H9 (cell line): Measurements from ENCODE around the gene NCBP2L. TPM values are rescaled to one million over a fixed set of nuclear protein-coding genes. Genes with fewer than 3 reads are reported as not detected.

ENCODE experiments used
- DNase-seq: peaks from one replicate; pipeline ENCODE4 v3.0.0-alpha.2; 2017
- H2AFZ ChIP-seq: one replicate; pipeline ENCODE4 v1.6.1; 2013; ENCODE audit warnings: mild to moderate bottlenecking, low read length, control low read depth, moderate library complexity
- H2AK5ac ChIP-seq: 2 replicates; pipeline ENCODE4 v1.6.1; 2013; ENCODE audit warnings: low read length, control low read depth, mixed read lengths; ENCODE audit not compliant: insufficient read length
- H2BK120ac ChIP-seq: one replicate; pipeline ENCODE4 v1.6.1; 2013; ENCODE audit warnings: low read depth, mild to moderate bottlenecking, low read length, control low read depth, inconsistent platforms; ENCODE audit not compliant: poor library complexity, severe bottlenecking
- H2BK12ac ChIP-seq: 2 replicates; pipeline ENCODE4 v1.6.1; 2013; ENCODE audit warnings: low read length, control low read depth, mixed read lengths, low read depth; ENCODE audit not compliant: insufficient read length
- H2BK15ac ChIP-seq: 2 replicates; pipeline ENCODE4 v1.6.1; 2013; ENCODE audit warnings: low read depth, low read length, control low read depth
- H2BK20ac ChIP-seq: one replicate; pipeline ENCODE4 v1.6.1; 2013; ENCODE audit warnings: low read depth, mild to moderate bottlenecking, low read length, control low read depth, inconsistent platforms; ENCODE audit not compliant: poor library complexity, severe bottlenecking
- H2BK5ac ChIP-seq: 2 replicates; pipeline ENCODE4 v1.6.1; 2013; ENCODE audit warnings: low read length, control low read depth, mixed read lengths; ENCODE audit not compliant: insufficient read length
- H3K14ac ChIP-seq: 2 replicates; pipeline ENCODE4 v1.6.1; 2013; ENCODE audit warnings: low read length, control low read depth; ENCODE audit not compliant: insufficient read depth
- H3K18ac ChIP-seq: 2 replicates; pipeline ENCODE4 v1.6.1; 2013; ENCODE audit warnings: low read depth, mild to moderate bottlenecking, mixed read lengths, low read length, control low read depth; ENCODE audit not compliant: insufficient read length
- H3K23ac ChIP-seq: 2 replicates; pipeline ENCODE4 v1.6.1; 2013; ENCODE audit warnings: low read length, control low read depth, mixed read lengths, low read depth; ENCODE audit not compliant: insufficient read length
- H3K23me2 ChIP-seq: 2 replicates; pipeline ENCODE4 v1.6.1; 2013; ENCODE audit warnings: low read depth, mild to moderate bottlenecking, mixed read lengths, low read length, control low read depth; ENCODE audit not compliant: insufficient read length, poor library complexity, severe bottlenecking
- H3K27ac ChIP-seq: 2 replicates; pipeline ENCODE4 v1.5.1; 2013; ENCODE audit warnings: low read length, control low read depth, mixed read lengths, low read depth; ENCODE audit not compliant: insufficient read length
- H3K27me3 ChIP-seq: 2 replicates; pipeline ENCODE4 v1.6.1; 2013; ENCODE audit warnings: low read length, control low read depth, inconsistent platforms; ENCODE audit not compliant: insufficient read depth
- H3K4ac ChIP-seq: 2 replicates; pipeline ENCODE4 v1.6.1; 2013; ENCODE audit warnings: low read depth, mild to moderate bottlenecking, control low read depth, inconsistent platforms, low read length, moderate library complexity
- H3K4me1 ChIP-seq: 2 replicates; pipeline ENCODE4 v1.6.1; 2013; ENCODE audit warnings: low read length, control low read depth, inconsistent platforms; ENCODE audit not compliant: insufficient read depth
- H3K4me2 ChIP-seq: 2 replicates; pipeline ENCODE4 v1.6.1; 2013; ENCODE audit warnings: low read length, control low read depth, mixed read lengths; ENCODE audit not compliant: insufficient read length, insufficient read depth
- H3K56ac ChIP-seq: 2 replicates; pipeline ENCODE4 v1.6.1; 2013; ENCODE audit warnings: low read depth, mild to moderate bottlenecking, mixed read lengths, low read length, control low read depth; ENCODE audit not compliant: insufficient read length
- H3K79me1 ChIP-seq: 2 replicates; pipeline ENCODE4 v1.6.1; 2013; ENCODE audit warnings: low read depth, mild to moderate bottlenecking, moderate library complexity, low read length, control low read depth, inconsistent platforms; ENCODE audit not compliant: insufficient read depth, poor library complexity, severe bottlenecking
- H3K79me2 ChIP-seq: 2 replicates; pipeline ENCODE4 v1.6.1; 2013; ENCODE audit warnings: low read length, control low read depth, inconsistent platforms; ENCODE audit not compliant: insufficient read depth
- H3K9ac ChIP-seq: 2 replicates; pipeline ENCODE4 v1.6.1; 2013; ENCODE audit warnings: low read length, control low read depth, mixed read lengths; ENCODE audit not compliant: insufficient read length; ENCODE audit errors: extremely low read depth
- H3K9me3 ChIP-seq: one replicate; pipeline ENCODE4 v1.6.1; 2013; ENCODE audit warnings: low read depth, low read length, inconsistent platforms; ENCODE audit not compliant: control insufficient read depth
- H3T11ph ChIP-seq: one replicate; pipeline ENCODE4 v1.6.1; 2013; ENCODE audit warnings: mild to moderate bottlenecking, low read length, control low read depth, inconsistent platforms
- H4K20me1 ChIP-seq: one replicate; pipeline ENCODE4 v1.6.1; 2013; ENCODE audit not compliant: control insufficient read depth, insufficient read length, insufficient read depth
- H4K5ac ChIP-seq: 2 replicates; pipeline ENCODE4 v1.6.1; 2013; ENCODE audit warnings: low read depth, mild to moderate bottlenecking, mixed read lengths, low read length, control low read depth; ENCODE audit not compliant: insufficient read length
- H4K8ac ChIP-seq: replicated peaks from 2 replicates; pipeline ENCODE4 v1.6.1; 2013; ENCODE audit warnings: low read length, control low read depth, mixed read lengths, low read depth; ENCODE audit not compliant: insufficient read length
- H4K91ac ChIP-seq: 2 replicates; pipeline ENCODE4 v1.6.1; 2013; ENCODE audit warnings: low read depth, mild to moderate bottlenecking, moderate library complexity, mixed read lengths, low read length, control low read depth; ENCODE audit not compliant: insufficient read length
- H3K27ac Mint-ChIP-seq, 3 experiments: 2 replicates in 2 of 3; 3 replicates in 1 of 3; pipeline ENCODE4 v1.8.0; 2020 to 2021; ENCODE audit warnings: mixed read lengths in 3 of 3, mild to moderate bottlenecking in 1 of 3, moderate library complexity in 1 of 3
- H3K27me3 Mint-ChIP-seq: 2 replicates; pipeline ENCODE4 v1.8.0; 2021; ENCODE audit warnings: low read depth, mild to moderate bottlenecking, moderate library complexity, mixed read lengths
- H3K36me3 Mint-ChIP-seq, 3 experiments: 2 replicates in 2 of 3; 3 replicates in 1 of 3; pipeline ENCODE4 v1.8.0; 2020 to 2021; ENCODE audit warnings: low read depth in 3 of 3, mixed read lengths in 3 of 3; ENCODE audit not compliant: insufficient read depth in 1 of 3
- H3K4me1 Mint-ChIP-seq, 2 experiments: 2 replicates each; pipeline ENCODE4 v1.8.0; 2020; ENCODE audit warnings: mixed read lengths in 2 of 2
- H3K4me3 Mint-ChIP-seq, 2 experiments: 2 replicates in 1 of 2; 3 replicates in 1 of 2; pipeline ENCODE4 v1.8.0; 2020 to 2021; ENCODE audit warnings: mild to moderate bottlenecking in 2 of 2, mixed read lengths in 2 of 2, moderate library complexity in 1 of 2
- H3K9me3 Mint-ChIP-seq, 2 experiments: 2 replicates in 1 of 2; 3 replicates in 1 of 2; pipeline ENCODE4 v1.8.0; 2020; ENCODE audit warnings: mild to moderate bottlenecking in 2 of 2, mixed read lengths in 2 of 2, moderate library complexity in 1 of 2
- WGBS: extraction: QIAGEN DNeasy Blood & Tissue Kit; methylation state at CpG from one replicate; pipeline ENCODE4 v1.1.7; 2013; ENCODE audit warnings: missing lambda C conversion rate, low lambda C conversion rate, mixed read lengths; ENCODE audit not compliant: insufficient read length; ENCODE audit errors: extremely low coverage; 5-methylcytosine and 5-hydroxymethylcytosine counted together
- total RNA-seq: library from RNA; stranded (reverse); gene quantifications from 2 replicates; pipeline ENCODE4 v1.2.1, GENCODE V29; 2021
- TF ChIP-seq, protein P1 (sequence below): fragments of 200-600 bp; sonication (generic); conservative IDR thresholded peaks from 3 replicates; pipeline ENCODE4 v1.8.0; 2021; ENCODE audit warnings: antibody characterized with exemption, mild to moderate bottlenecking

The NCBP2L gene
- total RNA-seq, 1 experiment from 2014 or later, result not detected

DNA sequence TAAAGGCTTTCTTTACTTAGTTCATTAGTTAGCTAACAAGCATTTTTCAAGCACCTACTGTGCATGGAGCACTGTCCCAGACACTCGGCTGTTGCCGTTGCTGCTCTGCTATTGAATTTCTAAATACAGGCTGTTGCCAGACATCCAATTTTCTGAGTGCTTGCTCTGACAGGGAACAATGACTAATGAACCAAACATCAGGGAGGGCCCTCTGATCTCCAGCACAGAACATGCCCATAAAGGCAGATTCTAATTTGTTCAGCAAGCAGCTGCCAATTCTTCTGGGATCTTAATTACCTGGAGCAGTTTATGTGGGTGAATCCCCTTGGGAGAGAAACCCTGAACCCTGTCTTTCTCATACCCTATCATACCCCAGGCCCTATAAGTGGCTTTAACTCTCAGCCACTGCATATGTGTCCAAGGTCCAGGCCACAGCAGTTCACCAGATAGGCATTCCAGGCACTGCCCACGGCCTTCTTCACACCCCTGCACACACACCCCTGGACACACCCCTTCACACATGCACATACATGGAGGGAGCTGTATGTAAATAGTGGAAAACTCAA, 29.9 kb upstream of the NCBP2L start:
- H3K4ac ChIP-seq, result no peak overlapping the region
- H3T11ph ChIP-seq, result no peak overlapping the region
- TF ChIP-seq, protein P1, sequence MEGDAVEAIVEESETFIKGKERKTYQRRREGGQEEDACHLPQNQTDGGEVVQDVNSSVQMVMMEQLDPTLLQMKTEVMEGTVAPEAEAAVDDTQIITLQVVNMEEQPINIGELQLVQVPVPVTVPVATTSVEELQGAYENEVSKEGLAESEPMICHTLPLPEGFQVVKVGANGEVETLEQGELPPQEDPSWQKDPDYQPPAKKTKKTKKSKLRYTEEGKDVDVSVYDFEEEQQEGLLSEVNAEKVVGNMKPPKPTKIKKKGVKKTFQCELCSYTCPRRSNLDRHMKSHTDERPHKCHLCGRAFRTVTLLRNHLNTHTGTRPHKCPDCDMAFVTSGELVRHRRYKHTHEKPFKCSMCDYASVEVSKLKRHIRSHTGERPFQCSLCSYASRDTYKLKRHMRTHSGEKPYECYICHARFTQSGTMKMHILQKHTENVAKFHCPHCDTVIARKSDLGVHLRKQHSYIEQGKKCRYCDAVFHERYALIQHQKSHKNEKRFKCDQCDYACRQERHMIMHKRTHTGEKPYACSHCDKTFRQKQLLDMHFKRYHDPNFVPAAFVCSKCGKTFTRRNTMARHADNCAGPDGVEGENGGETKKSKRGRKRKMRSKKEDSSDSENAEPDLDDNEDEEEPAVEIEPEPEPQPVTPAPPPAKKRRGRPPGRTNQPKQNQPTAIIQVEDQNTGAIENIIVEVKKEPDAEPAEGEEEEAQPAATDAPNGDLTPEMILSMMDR, result no peak
- H4K91ac ChIP-seq, result no peak overlapping the region
- no peaks in the 10 kb centered on the region; the same call in 1 of the 2 replicates for H3K27me3 ChIP-seq
- H4K20me1 ChIP-seq, result no peaks in the 10 kb centered on the region
- H2BK20ac ChIP-seq, result no peak overlapping the region
- no peak for DNase-seq
- no peak overlapping the region for H3K9ac ChIP-seq
- no peak overlapping the region for H3K4me3 Mint-ChIP-seq
- no peak overlapping the region for H4K5ac ChIP-seq
- no peak overlapping the region for H3K18ac ChIP-seq
- no peak overlapping the region for H3K56ac ChIP-seq
- no peaks in the 10 kb centered on the region for H3K9me3 ChIP-seq
- no peak overlapping the region for H2BK12ac ChIP-seq
- no CpG with 5 or more reads among the region's 3 CpGs for WGBS
- no peak overlapping the region for H3K14ac ChIP-seq
- peaks cover 3% of the 10 kb centered on the region for H3K27me3 Mint-ChIP-seq
- H3K79me1 ChIP-seq, result no peaks in the 10 kb centered on the region
- no peak overlapping the region for H3K27ac Mint-ChIP-seq
- H4K8ac ChIP-seq, result no peak overlapping the region
- H3K27ac ChIP-seq, result no peak overlapping the region
- peaks cover 0 to 2% (median 0%) of the 10 kb centered on the region in 3 experiments; a peak in 2 of 7 replicates for H3K36me3 Mint-ChIP-seq
- no peak overlapping the region for H2AFZ ChIP-seq
- H3K23me2 ChIP-seq, result no peaks in the 10 kb centered on the region
- peaks cover 17 to 29% of the 10 kb centered on the region in 2 experiments for H3K4me1 Mint-ChIP-seq
- no peak overlapping the region for H3K4me2 ChIP-seq
- H3K4me1 ChIP-seq, result peaks cover 5% of the 10 kb centered on the region; the same call in 1 of the 2 replicates
- no peaks in the 10 kb centered on the region for H3K79me2 ChIP-seq
- H2BK15ac ChIP-seq, result no peak overlapping the region
- H2BK5ac ChIP-seq, result no peak overlapping the region
- H2BK120ac ChIP-seq, result no peak overlapping the region
- H3K9me3 Mint-ChIP-seq, result peaks cover 0 to 48% of the 10 kb centered on the region in 2 experiments; a peak in 2 of 5 replicates
- no peak overlapping the region for H3K23ac ChIP-seq
- no peak overlapping the region for H2AK5ac ChIP-seq
